GM12878 (cell line): Measurements from ENCODE around the gene RNLS. TPM values are rescaled to one million over a fixed set of nuclear protein-coding genes. Genes with fewer than 3 reads are reported as not detected.

Source experiments
- ATAC-seq: fragments of 200-7000 bp; cut with Tn5 transposase; 3 replicates; pipeline ENCODE4 v1.9.1; 2020; ENCODE audit warnings: mild to moderate bottlenecking, moderate library complexity
- BruUV-seq: library from RNA; stranded (reverse); fragments of 400-500 nt; replicated peaks from 2 replicates; lab custom pipeline; 2021; lab: Mats Ljungman, UMichigan
- CTCF ChIA-PET: fragments of 300-600 bp; sonication (Branson Sonifier 250); formaldehyde crosslinking; extraction: SDS; loops from one replicate; lab custom pipeline; 2021; ENCODE audit warnings: inconsistent platforms; lab: Yijun Ruan, JAX
- POLR2A ChIA-PET: fragments of 350-600 bp; formaldehyde crosslinking; extraction: SDS; loops from one replicate; lab custom pipeline; 2021; ENCODE audit warnings: inconsistent platforms; lab: Charles Lee
- RAD21 ChIA-PET: fragments of 300-600 bp; sonication (Branson Sonifier 250); formaldehyde crosslinking; loops from one replicate; lab custom pipeline; 2023; ENCODE audit warnings: antibody characterized with exemption; ENCODE audit not compliant: unreplicated experiment; lab: Charles Lee
- SMC1A ChIA-PET: fragments of 300-600 bp; sonication (Branson Sonifier 250); formaldehyde crosslinking; loops from one replicate; lab custom pipeline; 2023; ENCODE audit not compliant: unreplicated experiment, uncharacterized antibody; lab: Charles Lee
- DNase-seq: peaks from one replicate; pipeline ENCODE4 v3.0.0-alpha.2; 2011; ENCODE audit warnings: low read depth, low spot score
- FAIRE-seq: peaks from 3 replicates; lab custom pipeline; 2011; peaks lifted over from hg19 to GRCh38; lab: Jason Lieb, UNC
- H2AFZ ChIP-seq: 2 replicates; pipeline ENCODE4 v1.6.0; 2011; ENCODE audit warnings: low read depth, low read length, control low read depth; ENCODE audit not compliant: control insufficient read depth
- H3K27ac ChIP-seq: 2 replicates; pipeline ENCODE4 v1.5.1; 2011; ENCODE audit warnings: control low read depth; ENCODE audit not compliant: control insufficient read depth, insufficient read depth
- H3K27me3 ChIP-seq, 2 experiments: replicated peaks in 1 of 2; 2 replicates each; pipeline versions ENCODE4 v1.6.0 to v1.6.1; 2011; ENCODE audit warnings: low read length in 1 of 2; ENCODE audit not compliant: control insufficient read depth in 2 of 2, insufficient read depth in 2 of 2
- H3K36me3 ChIP-seq, 2 experiments: 2 replicates each; pipeline ENCODE4 v1.5.1; 2011; ENCODE audit warnings: low read length in 1 of 2; ENCODE audit not compliant: control insufficient read depth in 2 of 2, insufficient read depth in 2 of 2
- H3K4me1 ChIP-seq: 2 replicates; pipeline ENCODE4 v1.6.1; 2011; ENCODE audit warnings: mild to moderate bottlenecking, low read length, moderate library complexity, mixed read lengths; ENCODE audit not compliant: control insufficient read depth, insufficient read depth
- H3K4me2 ChIP-seq: 2 replicates; pipeline ENCODE4 v1.6.0; 2011; ENCODE audit warnings: control low read depth; ENCODE audit not compliant: control insufficient read depth, insufficient read depth
- H3K4me3 ChIP-seq: fragments of 200-600 bp; sonication (generic); 2 replicates; pipeline ENCODE4 v1.5.1; 2016
- H3K79me2 ChIP-seq: 2 replicates; pipeline ENCODE4 v1.6.0; 2011; ENCODE audit warnings: low read length; ENCODE audit not compliant: control insufficient read depth, insufficient read depth
- H3K9ac ChIP-seq: 2 replicates; pipeline ENCODE4 v1.8.0; 2011; ENCODE audit warnings: low read length, control low read depth, mixed read lengths; ENCODE audit not compliant: control insufficient read depth, insufficient read depth
- H3K9me3 ChIP-seq: replicated peaks from 3 replicates; pipeline ENCODE4 v1.5.1; 2011; ENCODE audit warnings: mild to moderate bottlenecking, low read length; ENCODE audit not compliant: control insufficient read depth, insufficient read depth
- H4K20me1 ChIP-seq: 2 replicates; pipeline ENCODE4 v1.6.0; 2011; ENCODE audit not compliant: control insufficient read depth, insufficient read depth
- ATF3 ChIP-seq: IDR thresholded peaks from 2 replicates; pipeline ENCODE4 v1.6.1; 2011; ENCODE audit warnings: low read depth, mild to moderate bottlenecking, low read length, moderate library complexity, borderline replicate concordance; ENCODE audit errors: extremely low read depth
- BCL3 ChIP-seq: IDR thresholded peaks from 2 replicates; pipeline ENCODE4 v1.6.1; 2011; ENCODE audit warnings: borderline replicate concordance, low read depth, mild to moderate bottlenecking, moderate library complexity, low read length; ENCODE audit not compliant: insufficient read depth, poor library complexity, severe bottlenecking
- E2F4 ChIP-seq: IDR thresholded peaks from 2 replicates; pipeline ENCODE4 v1.6.1; 2012; ENCODE audit warnings: low read depth, low read length, improper control_type of control experiment
- E4F1 ChIP-seq: fragments of 450-650 bp; IDR thresholded peaks from 2 replicates; pipeline ENCODE4 v1.6.1; 2018; ENCODE audit warnings: borderline replicate concordance, mild to moderate bottlenecking; ENCODE audit not compliant: partially characterized antibody
- ELK1 ChIP-seq: IDR thresholded peaks from 2 replicates; pipeline ENCODE4 v1.6.1; 2012; ENCODE audit warnings: low read depth, low read length, improper control_type of control experiment
- FOXK2 ChIP-seq: fragments of 450-650 bp; IDR thresholded peaks from 2 replicates; pipeline ENCODE4 v1.6.1; 2017; ENCODE audit warnings: mild to moderate bottlenecking, moderate library complexity
- KAT2A ChIP-seq: conservative IDR thresholded peaks from 2 replicates; pipeline ENCODE4 v1.6.1; 2011; ENCODE audit warnings: low read depth, low read length; ENCODE audit not compliant: control insufficient read depth
- PML ChIP-seq: IDR thresholded peaks from 2 replicates; pipeline ENCODE4 v1.6.1; 2012; ENCODE audit warnings: low read length, inconsistent platforms
- POLR2AphosphoS5 ChIP-seq: IDR thresholded peaks from 2 replicates; pipeline ENCODE4 v1.6.1; 2011; ENCODE audit warnings: mild to moderate bottlenecking, low read length, inconsistent platforms
- SPI1 ChIP-seq: IDR thresholded peaks from 2 replicates; pipeline ENCODE4 v1.6.1; 2011; ENCODE audit warnings: low read depth, mild to moderate bottlenecking, low read length, moderate library complexity, borderline replicate concordance; ENCODE audit not compliant: insufficient read depth
- SUPT20H ChIP-seq: IDR thresholded peaks from 2 replicates; pipeline ENCODE4 v1.6.1; 2011; ENCODE audit warnings: low read depth, mild to moderate bottlenecking, low read length, moderate library complexity, borderline replicate concordance; ENCODE audit not compliant: control insufficient read depth
- WGBS: methylation state at CpG from one replicate; pipeline ENCODE4 v1.1.6; 2016; ENCODE audit warnings: low lambda C conversion rate; ENCODE audit not compliant: insufficient replicate concordance, insufficient coverage; ENCODE audit errors: missing lambda C conversion rate; 5-methylcytosine and 5-hydroxymethylcytosine counted together
- in situ Hi-C: fragments of 300-500 bp; cut with MboI; formaldehyde crosslinking; loops from 9 replicates; pipeline ENCODE4 v1.14.3; 2018; ENCODE audit warnings: mixed read lengths
- intact Hi-C: fragments of 100-400 bp; cut with micrococcal nuclease; formaldehyde crosslinking; loops from one replicate; pipeline ENCODE4 v1.14.2; 2022; ENCODE audit not compliant: unreplicated experiment
- polyA plus RNA-seq, 11 experiments: library from polyadenylated mRNA; depleted of rRNA in 4 of 11; unstranded in 6 of 11; stranded (reverse) in 5 of 11; fragments of >200 nt; fragmentation: Nextera tagmentation in 4 of 11; fragmentation: Illumina TruSeq in 1 of 11; extraction: Ambion mirVana in 4 of 11; extraction: Trizol in 1 of 11; gene quantifications; 1 replicate in 1 of 11; 2 replicates in 10 of 11; pipeline versions ENCODE4 v1.2.1 to v1.2.3, GENCODE V29; 2011 to 2016; ENCODE audit warnings: inconsistent platforms in 2 of 11, missing spikeins in 2 of 11, low read depth in 1 of 11
- total RNA-seq, 4 experiments: library from RNA; depleted of rRNA in 3 of 4; stranded (reverse); fragments of >200 nt in 3 of 4; fragmentation: Illumina TruSeq in 1 of 4; extraction: Trizol in 1 of 4; gene quantifications; 2 replicates each; pipeline versions ENCODE4 v1.2.1 to v1.2.3, GENCODE V29; 2013 to 2021
- TF ChIP-seq, protein P1 (sequence below): fragments of 450-650 bp; IDR thresholded peaks from 2 replicates; pipeline ENCODE4 v1.6.1; 2014; ENCODE audit warnings: mild to moderate bottlenecking
- TF ChIP-seq, protein P2 (sequence below): fragments of 450-650 bp; IDR thresholded peaks from 2 replicates; pipeline ENCODE4 v1.6.1; 2016; ENCODE audit warnings: mild to moderate bottlenecking

The RNLS gene
- total and polyA plus RNA-seq, 10 of the 15 experiments (the other 5 are each of a cell fraction or from before 2014, with no cell fraction given), result 3.4 to 6.7 (median 4.6) TPM

DNA sequence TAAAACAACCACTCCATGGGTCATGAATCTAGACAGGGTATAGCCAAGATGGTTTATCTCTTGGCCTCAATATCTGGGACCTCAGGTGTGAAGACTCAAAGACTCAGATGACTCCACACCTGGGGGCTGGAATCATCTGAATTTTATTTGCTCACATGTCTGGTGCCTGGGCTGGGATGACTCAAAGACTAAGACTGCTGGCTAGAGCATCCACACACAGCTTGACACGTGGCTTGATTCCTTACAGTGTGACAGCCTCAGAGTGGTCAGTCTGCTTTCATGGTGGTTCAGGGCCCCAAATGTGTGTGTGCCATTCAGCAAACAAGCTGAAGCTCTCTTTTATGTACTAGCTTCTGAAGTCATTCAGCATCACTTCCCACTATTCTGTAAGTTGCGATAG, 333.7 kb downstream of the RNLS start:
- H3K9ac ChIP-seq, result no peak overlapping the region
- no peaks in the 10 kb centered on the region for H3K27me3 ChIP-seq
- POLR2A ChIA-PET, result no interaction called here
- RAD21 ChIA-PET, result no interaction called here
- no peak overlapping the region for H3K4me2 ChIP-seq
- in situ Hi-C loops (no loop called here), intact Hi-C loops (no loop called here)
- no peak overlapping the region for H2AFZ ChIP-seq
- H3K27ac ChIP-seq, result no peak overlapping the region
- H4K20me1 ChIP-seq, result no peaks in the 10 kb centered on the region
- ATAC-seq, result no peak
- no TSS peak for BruUV-seq
- peaks cover 4% of the 10 kb centered on the region; the same call in 1 of the 2 replicates for H3K4me1 ChIP-seq
- no peak overlapping the region for H3K4me3 ChIP-seq
- DNase-seq, result no peak
- 77% methylated on average over 2 of the region's 2 CpGs for WGBS
- no peaks in the 10 kb centered on the region; the same call in 2 of the 3 replicates for H3K9me3 ChIP-seq
- SMC1A ChIA-PET, result no interaction called here
- FAIRE-seq, result no peak
- H3K79me2 ChIP-seq, result no peaks in the 10 kb centered on the region
- CTCF ChIA-PET, result no interaction called here
- no peaks in the 10 kb centered on the region for H3K36me3 ChIP-seq
- TF ChIP-seq PML, result no peak
- TF ChIP-seq ELK1, result no peak
- no peak for TF ChIP-seq BCL3
- TF ChIP-seq, protein P1, sequence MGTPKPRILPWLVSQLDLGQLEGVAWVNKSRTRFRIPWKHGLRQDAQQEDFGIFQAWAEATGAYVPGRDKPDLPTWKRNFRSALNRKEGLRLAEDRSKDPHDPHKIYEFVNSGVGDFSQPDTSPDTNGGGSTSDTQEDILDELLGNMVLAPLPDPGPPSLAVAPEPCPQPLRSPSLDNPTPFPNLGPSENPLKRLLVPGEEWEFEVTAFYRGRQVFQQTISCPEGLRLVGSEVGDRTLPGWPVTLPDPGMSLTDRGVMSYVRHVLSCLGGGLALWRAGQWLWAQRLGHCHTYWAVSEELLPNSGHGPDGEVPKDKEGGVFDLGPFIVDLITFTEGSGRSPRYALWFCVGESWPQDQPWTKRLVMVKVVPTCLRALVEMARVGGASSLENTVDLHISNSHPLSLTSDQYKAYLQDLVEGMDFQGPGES, result no peak
- no peak for TF ChIP-seq KAT2A
- TF ChIP-seq, protein P2, sequence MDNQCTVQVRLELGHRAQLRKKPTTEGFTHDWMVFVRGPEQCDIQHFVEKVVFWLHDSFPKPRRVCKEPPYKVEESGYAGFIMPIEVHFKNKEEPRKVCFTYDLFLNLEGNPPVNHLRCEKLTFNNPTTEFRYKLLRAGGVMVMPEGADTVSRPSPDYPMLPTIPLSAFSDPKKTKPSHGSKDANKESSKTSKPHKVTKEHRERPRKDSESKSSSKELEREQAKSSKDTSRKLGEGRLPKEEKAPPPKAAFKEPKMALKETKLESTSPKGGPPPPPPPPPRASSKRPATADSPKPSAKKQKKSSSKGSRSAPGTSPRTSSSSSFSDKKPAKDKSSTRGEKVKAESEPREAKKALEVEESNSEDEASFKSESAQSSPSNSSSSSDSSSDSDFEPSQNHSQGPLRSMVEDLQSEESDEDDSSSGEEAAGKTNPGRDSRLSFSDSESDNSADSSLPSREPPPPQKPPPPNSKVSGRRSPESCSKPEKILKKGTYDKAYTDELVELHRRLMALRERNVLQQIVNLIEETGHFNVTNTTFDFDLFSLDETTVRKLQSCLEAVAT, result no peak
- no peak for TF ChIP-seq ATF3
- no peak for TF ChIP-seq SUPT20H
- no peak for TF ChIP-seq POLR2AphosphoS5
- TF ChIP-seq E2F4, result no peak
- TF ChIP-seq SPI1, result no peak
- no peak for TF ChIP-seq FOXK2
- no peak for TF ChIP-seq E4F1
